Subcutaneous abdominal adipose tissue (tissue), 5 donors: ENCODE data around the gene MCM9.

Experiments used
- H3K27ac ChIP-seq: one replicate; pipeline ENCODE4 v1.7.0; 2013; ENCODE audit warnings: low read depth, mild to moderate bottlenecking, inconsistent platforms, low read length, moderate library complexity
- H3K27me3 ChIP-seq, 5 donors: one replicate each; pipeline ENCODE4 v1.7.0; 2013; ENCODE audit warnings: low read length in 5 of 5, inconsistent platforms in 1 of 5; ENCODE audit not compliant: control insufficient read depth in 5 of 5, insufficient read depth in 4 of 5
- H3K36me3 ChIP-seq, 5 donors: one replicate each; pipeline ENCODE4 v1.7.0; 2013; ENCODE audit warnings: low read length in 5 of 5; ENCODE audit not compliant: control insufficient read depth in 5 of 5, insufficient read depth in 5 of 5
- H3K4me1 ChIP-seq, 5 donors: one replicate each; pipeline ENCODE4 v1.7.0; 2013; ENCODE audit warnings: low read length in 5 of 5, mild to moderate bottlenecking in 3 of 5, moderate library complexity in 1 of 5; ENCODE audit not compliant: control insufficient read depth in 5 of 5, insufficient read depth in 5 of 5
- H3K4me3 ChIP-seq, 5 donors: one replicate each; pipeline ENCODE4 v1.7.0; 2013; ENCODE audit warnings: low read length in 5 of 5, low read depth in 1 of 5
- H3K9ac ChIP-seq, 5 donors: one replicate each; pipeline ENCODE4 v1.7.0; 2013; ENCODE audit warnings: low read length in 5 of 5, mild to moderate bottlenecking in 4 of 5, moderate library complexity in 3 of 5
- H3K9me3 ChIP-seq, 5 donors: one replicate each; pipeline ENCODE4 v1.7.0; 2013; ENCODE audit warnings: low read length in 5 of 5; ENCODE audit not compliant: control insufficient read depth in 5 of 5
- donor health status: healthy.
- donor health status: healthy.
- donor health status: healthy.
- donor health status: healthy.
- donor health status: healthy.

The MCM9 gene

DNA sequence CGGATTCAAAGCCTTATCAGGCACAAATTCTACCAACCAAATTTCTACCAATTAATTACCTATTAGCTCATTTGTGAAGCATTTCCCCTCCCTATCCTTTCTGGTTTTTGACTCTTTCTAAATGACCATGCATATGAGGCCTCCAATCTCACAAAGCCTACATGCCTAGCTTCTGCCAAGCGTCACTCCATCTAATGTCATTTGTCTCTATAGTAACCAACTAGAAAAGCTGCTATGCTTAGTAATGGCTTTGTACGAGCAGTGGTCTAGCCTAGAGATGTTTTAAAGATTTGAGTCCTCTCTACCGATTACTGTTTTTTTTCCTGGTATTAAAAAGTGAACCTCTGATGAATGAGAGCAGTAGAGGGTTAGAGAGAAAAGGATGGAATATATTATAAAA, 45.8 kb downstream of the MCM9 start:
- no peaks in the 10 kb centered on the region for H3K36me3 ChIP-seq
- no peak overlapping the region for H3K27ac ChIP-seq
- H3K27me3 ChIP-seq: no peaks in the 10 kb centered on the region
- no peaks in the 10 kb centered on the region for H3K9me3 ChIP-seq
- H3K4me3 ChIP-seq: no peak overlapping the region
- H3K4me1 ChIP-seq: peaks cover 0 to 14% (median 13%) of the 10 kb centered on the region in 5 donors
- no peak overlapping the region for H3K9ac ChIP-seq

DNA sequence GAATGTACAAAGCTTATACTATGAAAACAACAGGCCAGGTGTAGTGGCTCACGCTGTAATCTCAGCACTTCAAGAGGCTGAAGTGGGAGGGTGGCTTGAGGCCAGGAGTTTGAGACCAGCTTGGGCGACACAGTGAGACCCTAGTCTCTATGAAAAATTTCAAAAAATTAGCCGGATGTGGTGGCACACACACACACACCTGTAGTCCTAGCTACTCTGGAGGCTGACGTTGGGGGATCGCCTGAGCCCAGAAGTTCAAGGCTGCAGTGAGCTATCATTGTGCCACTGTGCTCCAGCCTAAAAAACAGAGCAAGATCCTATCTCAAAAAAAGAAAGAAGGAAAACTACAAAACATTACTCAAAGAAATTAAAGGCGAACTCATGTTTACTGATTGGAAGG, 48.3 kb downstream of the MCM9 start:
- H3K9ac ChIP-seq: no peak overlapping the region
- no peak overlapping the region for H3K4me3 ChIP-seq
- H3K4me1 ChIP-seq: peaks cover 0 to 10% (median 4%) of the 10 kb centered on the region in 5 donors
- no peak overlapping the region for H3K27ac ChIP-seq
- no peaks in the 10 kb centered on the region for H3K27me3 ChIP-seq
- H3K9me3 ChIP-seq: no peaks in the 10 kb centered on the region
- no peaks in the 10 kb centered on the region for H3K36me3 ChIP-seq

DNA sequence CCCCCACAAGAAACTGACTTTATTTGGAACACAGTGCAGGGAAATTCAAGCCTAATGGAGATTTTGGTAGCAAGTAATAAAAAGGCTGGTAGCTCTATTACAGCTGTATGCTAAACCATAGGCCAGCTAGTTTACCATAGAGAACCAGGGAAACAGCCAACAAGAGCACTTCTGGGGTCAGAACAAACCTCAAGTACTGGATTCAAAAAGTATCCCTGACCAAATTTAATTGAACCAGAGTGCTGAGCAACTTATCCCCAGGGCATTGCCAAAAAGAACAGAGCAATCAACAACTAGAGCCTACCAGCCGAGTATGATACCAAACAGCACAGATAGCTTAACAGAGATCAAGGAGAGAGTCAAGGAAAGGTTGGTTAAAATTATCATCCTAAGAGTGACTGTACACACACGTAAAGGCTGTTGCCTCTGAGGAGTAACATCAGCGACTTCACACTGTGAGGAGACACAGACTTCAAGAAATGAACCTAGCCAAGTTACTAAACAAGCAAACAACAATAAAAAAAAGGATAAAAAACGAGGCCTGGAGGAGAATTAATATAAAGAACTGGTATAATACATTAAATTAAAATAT, 52.5 kb downstream of the MCM9 start:
- Histone ChIP-seq H3K4me1 (peaks cover 0 to 17% (median 13%) of the 10 kb centered on the region in 5 donors), H3K9ac (no peak overlapping the region), H3K9me3 (no peaks in the 10 kb centered on the region), H3K4me3 (no peak overlapping the region), H3K36me3 (no peaks in the 10 kb centered on the region), H3K27me3 (no peaks in the 10 kb centered on the region), H3K27ac (no peak overlapping the region)

DNA sequence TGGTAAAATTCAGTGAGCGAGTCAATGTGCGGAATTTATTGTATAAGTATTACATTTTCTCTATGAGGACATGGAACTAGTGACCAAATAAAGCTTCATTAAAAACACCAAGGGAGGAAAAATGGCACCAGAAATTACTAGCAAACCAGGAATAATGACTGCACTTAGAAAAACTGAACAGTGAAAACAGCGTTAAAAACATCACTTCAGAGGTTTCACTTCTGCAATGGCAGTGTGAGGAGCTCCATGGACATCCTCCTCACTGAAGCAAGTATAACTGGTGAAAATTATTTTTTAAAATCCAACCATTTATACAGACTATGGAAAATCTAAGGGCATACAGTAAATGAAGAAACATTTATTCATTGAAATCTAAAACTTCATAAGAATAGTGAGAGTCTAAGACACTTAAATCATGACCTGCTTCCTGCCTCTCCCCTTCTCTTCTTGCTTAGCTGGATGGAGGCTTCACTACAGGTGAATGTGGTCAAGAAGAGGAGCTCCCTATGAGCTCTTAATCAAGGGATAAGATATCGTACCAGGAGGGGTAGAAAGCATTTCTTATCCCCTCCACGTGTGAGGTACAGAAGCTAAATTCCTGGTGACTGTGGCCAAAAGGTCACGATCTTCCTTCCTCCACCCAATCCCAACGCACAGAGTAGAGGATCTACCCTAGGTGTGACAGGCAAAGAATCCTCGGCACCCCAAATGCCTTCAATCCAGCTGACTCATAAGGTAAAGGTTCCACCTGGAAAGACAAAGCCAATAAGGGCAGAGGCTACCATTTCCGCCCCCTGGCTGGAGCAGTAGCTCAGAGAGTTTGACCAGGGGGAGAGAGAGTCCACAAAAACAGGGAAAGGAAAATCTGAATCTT, 53.3 kb downstream of the MCM9 start:
- H3K36me3 ChIP-seq: no peaks in the 10 kb centered on the region
- no peak overlapping the region for H3K27ac ChIP-seq
- no peaks in the 10 kb centered on the region for H3K9me3 ChIP-seq
- peak overlapping the region in 1 of 5 donors; percentile 29 for H3K4me3 ChIP-seq
- H3K9ac ChIP-seq: no peak overlapping the region
- no peaks in the 10 kb centered on the region for H3K27me3 ChIP-seq
- peaks cover 0 to 17% (median 13%) of the 10 kb centered on the region in 5 donors for H3K4me1 ChIP-seq

DNA sequence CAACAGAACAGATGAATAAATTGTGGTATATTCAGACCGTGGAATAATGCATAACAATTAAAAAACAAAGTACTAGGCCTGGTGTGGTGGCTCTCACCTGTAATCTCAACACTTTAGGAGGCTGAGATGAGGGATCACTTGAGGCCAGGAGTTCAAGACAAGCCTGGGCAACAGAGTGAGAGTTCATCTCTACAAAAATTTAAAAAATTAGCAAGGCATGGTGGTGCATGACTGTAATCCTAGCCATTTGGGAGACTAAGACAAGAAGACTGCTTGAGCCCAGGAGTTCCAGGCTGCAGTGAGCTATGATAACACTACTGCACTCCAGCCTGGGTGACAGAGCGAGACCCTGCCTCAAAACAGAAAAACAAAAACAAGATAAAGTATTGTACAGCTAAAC, 57.2 kb downstream of the MCM9 start:
- Histone ChIP-seq H3K4me3 (no peak overlapping the region), H3K27ac (no peak overlapping the region), H3K9me3 (no peaks in the 10 kb centered on the region), H3K36me3 (no peaks in the 10 kb centered on the region), H3K4me1 (peaks cover 0 to 16% (median 13%) of the 10 kb centered on the region in 5 donors), H3K27me3 (no peaks in the 10 kb centered on the region), H3K9ac (no peak overlapping the region)

DNA sequence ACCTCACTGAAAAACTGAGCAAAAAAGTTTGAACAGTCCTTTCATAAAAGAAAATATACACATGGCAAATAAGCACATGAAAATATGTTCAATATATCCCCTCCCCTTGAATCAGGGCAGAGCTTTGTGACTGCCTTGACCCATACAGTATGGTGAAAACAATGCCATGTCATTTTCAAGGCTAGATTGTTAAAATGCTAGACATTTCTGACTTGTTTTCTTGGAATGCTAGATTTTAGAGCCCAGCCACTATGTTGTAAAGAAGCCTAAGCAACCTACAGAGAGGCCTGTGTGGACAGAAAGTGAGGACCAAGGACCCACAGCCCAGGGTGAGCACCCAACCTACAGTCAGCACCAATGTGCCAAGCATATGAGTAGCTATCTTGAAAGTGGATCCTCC, 58.1 kb downstream of the MCM9 start:
- H3K4me1 ChIP-seq: peaks cover 0 to 11% (median 8%) of the 10 kb centered on the region in 5 donors
- no peaks in the 10 kb centered on the region for H3K27me3 ChIP-seq
- H3K27ac ChIP-seq: no peak overlapping the region
- H3K36me3 ChIP-seq: no peaks in the 10 kb centered on the region
- no peak overlapping the region for H3K4me3 ChIP-seq
- no peak overlapping the region for H3K9ac ChIP-seq
- no peaks in the 10 kb centered on the region for H3K9me3 ChIP-seq

DNA sequence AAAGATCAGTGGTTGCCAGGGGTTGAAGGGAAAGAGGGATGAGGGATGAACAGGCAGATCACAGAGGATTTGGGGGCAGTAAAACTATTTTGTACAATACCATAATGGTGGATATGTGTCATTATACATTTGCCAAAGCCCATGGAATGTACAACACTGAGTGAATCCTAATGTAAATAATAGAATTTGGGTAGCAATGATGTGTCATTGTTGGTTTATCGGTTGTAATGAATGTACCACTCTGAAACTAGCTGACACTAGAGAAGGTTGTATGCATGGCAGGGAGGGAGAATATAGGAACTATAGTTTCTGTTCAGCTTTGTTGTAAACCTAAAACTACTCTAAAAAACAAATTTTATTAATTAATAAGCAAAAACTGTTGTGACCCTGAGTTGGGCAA, 58.8 kb downstream of the MCM9 start:
- no peak overlapping the region for H3K27ac ChIP-seq
- no peaks in the 10 kb centered on the region for H3K36me3 ChIP-seq
- no peak overlapping the region for H3K9ac ChIP-seq
- no peaks in the 10 kb centered on the region for H3K27me3 ChIP-seq
- no peak overlapping the region for H3K4me3 ChIP-seq
- H3K9me3 ChIP-seq: no peaks in the 10 kb centered on the region
- peaks cover 0 to 11% (median 7%) of the 10 kb centered on the region in 5 donors for H3K4me1 ChIP-seq

DNA sequence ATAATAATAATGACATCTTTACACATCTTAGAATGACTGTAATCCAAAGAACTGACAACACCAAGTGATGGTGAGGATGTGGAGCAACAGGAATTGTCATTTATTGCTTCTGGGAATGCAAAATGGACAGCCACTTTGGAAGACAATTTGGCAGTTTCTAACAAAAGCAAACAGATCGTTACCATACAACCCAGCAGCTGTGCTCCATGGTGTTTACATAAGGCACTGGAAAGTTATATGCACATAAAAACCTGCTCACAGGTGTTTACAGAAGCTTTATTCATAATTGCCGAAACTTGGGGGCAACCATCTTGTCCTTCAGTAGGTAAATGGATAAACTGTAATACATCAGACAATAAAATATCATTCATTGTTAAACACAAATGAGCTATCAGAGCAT, 59.3 kb downstream of the MCM9 start:
- Histone ChIP-seq H3K27ac (no peak overlapping the region), H3K9ac (no peak overlapping the region), H3K4me1 (peaks cover 0 to 7% (median 6%) of the 10 kb centered on the region in 5 donors)

DNA sequence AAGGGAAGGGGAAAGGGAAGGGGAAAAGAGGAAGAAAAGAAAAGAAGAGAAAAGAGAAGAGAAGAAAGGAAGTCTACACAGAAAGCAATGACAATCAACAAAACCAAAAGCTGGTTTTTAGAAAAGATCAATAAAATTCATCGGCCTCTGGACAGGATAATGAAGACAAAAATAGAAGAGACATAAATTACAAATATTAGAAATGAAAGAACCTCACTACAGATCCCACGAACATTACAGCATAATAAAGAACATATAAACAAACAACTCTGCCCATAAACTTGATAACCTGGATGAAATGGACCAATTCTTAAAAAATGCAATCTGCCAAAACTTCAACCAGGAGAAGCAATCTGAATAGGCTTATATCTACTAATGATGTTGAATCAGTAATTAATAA, 61.7 kb downstream of the MCM9 start:
- Histone ChIP-seq H3K27ac (no peak overlapping the region), H3K4me3 (no peak overlapping the region), H3K9ac (no peak overlapping the region), H3K4me1 (peaks cover 0 to 3% (median 0%) of the 10 kb centered on the region in 5 donors), H3K9me3 (no peaks in the 10 kb centered on the region), H3K36me3 (no peaks in the 10 kb centered on the region), H3K27me3 (no peaks in the 10 kb centered on the region)

More for the DNA sequence above, 59.3 kb downstream of the MCM9 start:
- Histone ChIP-seq H3K27me3 (no peaks in the 10 kb centered on the region), H3K36me3 (no peaks in the 10 kb centered on the region), H3K9me3 (no peaks in the 10 kb centered on the region), H3K4me3 (no peak overlapping the region)

DNA sequence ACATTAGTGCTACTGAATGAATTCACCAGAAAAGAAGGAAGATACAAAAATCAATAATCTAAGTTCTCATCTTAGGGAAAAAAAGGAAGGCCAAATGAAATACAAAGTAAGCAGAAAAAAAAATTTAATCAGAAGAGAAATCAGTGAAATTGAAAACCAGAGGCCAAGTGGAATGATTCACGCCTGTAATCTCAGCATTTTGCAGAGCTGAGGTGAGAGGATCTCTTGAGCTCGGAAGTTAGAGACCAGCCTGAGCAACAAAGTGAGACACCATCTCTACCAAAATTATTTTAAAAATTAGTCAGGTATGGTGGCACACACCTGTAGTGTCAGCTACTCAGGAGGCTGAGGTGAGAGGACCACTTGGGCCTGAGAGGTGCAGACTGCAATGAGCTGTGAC, 62.2 kb downstream of the MCM9 start:
- H3K27ac ChIP-seq: no peak overlapping the region

More for the DNA sequence above, 62.2 kb downstream of the MCM9 start:
- peaks cover 0 to 3% (median 0%) of the 10 kb centered on the region in 5 donors for H3K4me1 ChIP-seq
- H3K9ac ChIP-seq: no peak overlapping the region
- no peaks in the 10 kb centered on the region for H3K27me3 ChIP-seq
- no peaks in the 10 kb centered on the region for H3K36me3 ChIP-seq
- H3K9me3 ChIP-seq: no peaks in the 10 kb centered on the region
- no peak overlapping the region for H3K4me3 ChIP-seq
